Activated CD4-positive, alpha-beta T cell treated with anti-CD3 and anti-CD28 coated beads, Interleukin-2, amount 50 U/mL, for 4 hours (primary cell): ENCODE measurements around the gene NSF.
"Not testable (repeated sequence)": the region's sequence is repeated elsewhere in the genome, so short reads cannot be mapped to it uniquely, and the experiment has no call there.

Experiments used
- DNase-seq, 2 experiments: peaks; one replicate each; pipeline ENCODE4 v3.0.0-alpha.2; 2020

Gene NSF

GRCh38 chr17:46759141-46759540 lies 168.7 kb downstream of the NSF start:
- no peak for DNase-seq

GRCh38 chr17:46763416-46763815 lies 172.9 kb downstream of the NSF start:
- DNase-seq, result no peak

- no peak for DNase-seq
Observed at GRCh38 chr17:46764000-46764708, 173.7 kb downstream of the NSF start.

- no peak for DNase-seq
Observed at GRCh38 chr17:46764709-46765401, 174.4 kb downstream of the NSF start.

- no peak for DNase-seq
Observed at GRCh38 chr17:46765453-46765852, 175.0 kb downstream of the NSF start.

- DNase-seq, result no peak
Observed at GRCh38 chr17:46766493-46767491, 176.3 kb downstream of the NSF start.

GRCh38 chr17:46768540-46768870 lies 178.0 kb downstream of the NSF start:
- no peak for DNase-seq

GRCh38 chr17:46768896-46769295 lies 178.4 kb downstream of the NSF start:
- not testable (repeated sequence) for DNase-seq

- DNase-seq, result no peak
Observed at GRCh38 chr17:46769531-46770438, 179.3 kb downstream of the NSF start.

- no peak for DNase-seq
Observed at GRCh38 chr17:46770439-46770817, 180.0 kb downstream of the NSF start.

- DNase-seq, result no peak
Observed at GRCh38 chr17:46770818-46771560, 180.5 kb downstream of the NSF start.

- no peak for DNase-seq
Observed at GRCh38 chr17:46771561-46772474, 181.3 kb downstream of the NSF start.

- DNase-seq, result no peak
Observed at GRCh38 chr17:46772475-46773220, 182.2 kb downstream of the NSF start.

- no peak for DNase-seq
Observed at GRCh38 chr17:46773221-46773605, 182.7 kb downstream of the NSF start.

GRCh38 chr17:46773676-46774075 lies 183.2 kb downstream of the NSF start:
- DNase-seq, result no peak

- DNase-seq, result no peak
Observed at GRCh38 chr17:46774108-46774737, 183.8 kb downstream of the NSF start.

GRCh38 chr17:46776298-46777005 lies 186.0 kb downstream of the NSF start:
- DNase-seq, result no peak
